GM18498 (cell line): ENCODE data around the gene FHIT.

Experiments
- ATAC-seq: cut with Tn5 transposase; IDR thresholded peaks from one replicate; pipeline ENCODE4 v1.9.1; 2021; ENCODE audit warnings: mild to moderate bottlenecking, moderate library complexity; ENCODE audit not compliant: unreplicated experiment

The FHIT gene

GRCh38 chr3:59772416-59773408 is 1478.5 kb downstream of the FHIT start:
- peak; percentile 72 for ATAC-seq

GRCh38 chr3:59771768-59772181 is 1479.5 kb downstream of the FHIT start:
- no peak for ATAC-seq

GRCh38 chr3:59769127-59769750 is 1482.0 kb downstream of the FHIT start:
- ATAC-seq, result no peak

GRCh38 chr3:59766200-59766872 is 1484.9 kb downstream of the FHIT start:
- no peak for ATAC-seq

- no peak for ATAC-seq
These were observed 1487.1 kb downstream of the FHIT start for GRCh38 chr3:59764171-59764570.

- ATAC-seq, result no peak
These were observed 1488.3 kb downstream of the FHIT start for GRCh38 chr3:59762941-59763340.

GRCh38 chr3:59759298-59760031 is 1491.8 kb downstream of the FHIT start:
- no peak for ATAC-seq

- ATAC-seq, result no peak
These were observed 1492.6 kb downstream of the FHIT start for GRCh38 chr3:59758672-59759071.

GRCh38 chr3:59756934-59757333 is 1494.3 kb downstream of the FHIT start:
- ATAC-seq, result no peak

GRCh38 chr3:59754456-59755129 is 1496.7 kb downstream of the FHIT start:
- no peak for ATAC-seq

GRCh38 chr3:59753808-59754450 is 1497.3 kb downstream of the FHIT start:
- ATAC-seq, result no peak

GRCh38 chr3:59752925-59753324 is 1498.3 kb downstream of the FHIT start:
- ATAC-seq, result no peak

GRCh38 chr3:59751606-59752005 is 1499.6 kb downstream of the FHIT start:
- ATAC-seq, result no peak

- no peak for ATAC-seq
These were observed 1500.9 kb downstream of the FHIT start for GRCh38 chr3:59750391-59750790.

- no peak for ATAC-seq
These were observed 1502.0 kb downstream of the FHIT start for GRCh38 chr3:59749291-59749690.

- ATAC-seq, result no peak
These were observed 1504.7 kb downstream of the FHIT start for GRCh38 chr3:59746585-59746984.

GRCh38 chr3:59737241-59737640 is 1514.0 kb downstream of the FHIT start:
- ATAC-seq, result no peak

GRCh38 chr3:59734061-59734460 is 1517.2 kb downstream of the FHIT start:
- ATAC-seq, result no peak

- ATAC-seq, result no peak
These were observed 1518.0 kb downstream of the FHIT start for GRCh38 chr3:59733041-59733809.
